HepG2 (cell line): Measurements from ENCODE around the gene DDAH2. TPM values are rescaled to one million over a fixed set of nuclear protein-coding genes. Genes with fewer than 3 reads are reported as not detected.

Experiments used
- ATRX ChIP-seq: sonication (generic); formaldehyde crosslinking; IDR thresholded peaks from 2 replicates; pipeline ENCODE4 v1.4.0; 2020; ENCODE audit warnings: missing genetic modification reagents, borderline replicate concordance
- CENPX ChIP-seq: sonication (generic); formaldehyde crosslinking; IDR thresholded peaks from 2 replicates; pipeline ENCODE4 v1.9.0; 2021; ENCODE audit warnings: mild to moderate bottlenecking, missing genetic modification reagents, moderate library complexity
- CHD4 ChIP-seq: fragments of 200-600 bp; sonication (generic); IDR thresholded peaks from 2 replicates; pipeline ENCODE4 v1.7.0; 2017; ENCODE audit warnings: mild to moderate bottlenecking, low read length, borderline replicate concordance
- MXI1 ChIP-seq: IDR thresholded peaks from 3 replicates; pipeline ENCODE4 v1.6.1; 2012; ENCODE audit warnings: low read depth, low read length, inconsistent platforms, borderline replicate concordance
- NFIC ChIP-seq: IDR thresholded peaks from 2 replicates; pipeline ENCODE4 v1.6.1; 2012; ENCODE audit warnings: mild to moderate bottlenecking, low read length, inconsistent platforms
- NR2F1 ChIP-seq, 2 experiments: fragments of 450-650 bp in 1 of 2; formaldehyde crosslinking in 1 of 2; IDR thresholded peaks; 2 replicates each; pipeline versions ENCODE4 v1.5.0 to v1.6.1; 2016 to 2020; ENCODE audit warnings: mild to moderate bottlenecking in 1 of 2, missing compliant biosample characterization in 1 of 2, missing genetic modification reagents in 1 of 2, moderate library complexity in 1 of 2
- NR3C1 ChIP-seq: sonication (generic); formaldehyde crosslinking; IDR thresholded peaks from 2 replicates; pipeline ENCODE4 v1.4.0; 2020; ENCODE audit warnings: missing genetic modification reagents
- SUZ12 ChIP-seq: fragments of 150-350 bp; IDR thresholded peaks from 2 replicates; pipeline ENCODE4 v1.6.1; 2014; ENCODE audit warnings: low read depth, low read length
- YY1 ChIP-seq: IDR thresholded peaks from 2 replicates; pipeline ENCODE4 v1.6.1; 2011; ENCODE audit warnings: low read length, low read depth, moderate library complexity, mild to moderate bottlenecking; ENCODE audit not compliant: insufficient read depth, insufficient replicate concordance
- ZFP82 ChIP-seq: sonication (generic); formaldehyde crosslinking; IDR thresholded peaks from 2 replicates; pipeline ENCODE4 v1.5.1; 2020; ENCODE audit warnings: mild to moderate bottlenecking, missing genetic modification reagents, borderline replicate concordance
- ZNF484 ChIP-seq: sonication (generic); formaldehyde crosslinking; IDR thresholded peaks from 2 replicates; pipeline ENCODE4 v1.5.1; 2020; ENCODE audit warnings: mild to moderate bottlenecking, low read depth, missing genetic modification reagents, borderline replicate concordance
- ZNF567 ChIP-seq: sonication (generic); formaldehyde crosslinking; IDR thresholded peaks from 2 replicates; pipeline ENCODE4 v1.8.1; 2023; ENCODE audit warnings: mild to moderate bottlenecking, missing genetic modification reagents, borderline replicate concordance
- ZNF737 ChIP-seq: sonication (generic); formaldehyde crosslinking; IDR thresholded peaks from 2 replicates; pipeline ENCODE4 v1.5.0; 2020; ENCODE audit warnings: missing genetic modification reagents, mild to moderate bottlenecking, borderline replicate concordance
- polyA plus RNA-seq, 8 experiments: library from polyadenylated mRNA; depleted of rRNA in 3 of 8; stranded (reverse) in 7 of 8; unstranded in 1 of 8; fragments of >200 nt; fragmentation: Illumina TruSeq in 4 of 8; extraction: Trizol in 4 of 8; gene quantifications; 2 replicates each; pipeline versions ENCODE4 v1.2.1 to v1.2.3, GENCODE V29; 2011 to 2016; ENCODE audit warnings: low read depth in 4 of 8, missing spikeins in 1 of 8, mixed read lengths in 1 of 8; ENCODE audit not compliant: insufficient read depth in 1 of 8
- total RNA-seq, 5 experiments: library from RNA; depleted of rRNA; stranded (reverse); fragments of >200 nt; fragmentation: Illumina TruSeq; extraction: Trizol; gene quantifications; 2 replicates each; pipeline ENCODE4 v1.2.3, GENCODE V29; 2016; ENCODE audit warnings: low read depth in 1 of 5
- TF ChIP-seq, protein P1 (sequence below): sonication (generic); formaldehyde crosslinking; IDR thresholded peaks from 2 replicates; pipeline ENCODE4 v1.5.1; 2020; ENCODE audit warnings: missing genetic modification reagents, mild to moderate bottlenecking, borderline replicate concordance
- TF ChIP-seq, protein P2 (sequence below), 2 experiments: sonication (generic) in 1 of 2; formaldehyde crosslinking in 1 of 2; IDR thresholded peaks; 2 replicates each; pipeline versions ENCODE4 v1.6.1 to v1.9.0; 2014 to 2022; ENCODE audit warnings: antibody characterized with exemption in 1 of 2, borderline replicate concordance in 1 of 2, inconsistent platforms in 1 of 2, low read depth in 1 of 2, missing genetic modification reagents in 1 of 2
- TF ChIP-seq, protein P3 (sequence below): IDR thresholded peaks from 2 replicates; pipeline ENCODE4 v1.6.1; 2016
- TF ChIP-seq, protein P4 (sequence below): sonication (generic); formaldehyde crosslinking; IDR thresholded peaks from 2 replicates; pipeline ENCODE4 v1.9.0; 2022; ENCODE audit warnings: low read depth, missing genetic modification reagents

DDAH2 gene
- total and polyA plus RNA-seq, 2 of the 13 experiments (the other 11 are each of a cell fraction or from before 2014, with no cell fraction given): 16.4 to 21.1 TPM

DNA sequence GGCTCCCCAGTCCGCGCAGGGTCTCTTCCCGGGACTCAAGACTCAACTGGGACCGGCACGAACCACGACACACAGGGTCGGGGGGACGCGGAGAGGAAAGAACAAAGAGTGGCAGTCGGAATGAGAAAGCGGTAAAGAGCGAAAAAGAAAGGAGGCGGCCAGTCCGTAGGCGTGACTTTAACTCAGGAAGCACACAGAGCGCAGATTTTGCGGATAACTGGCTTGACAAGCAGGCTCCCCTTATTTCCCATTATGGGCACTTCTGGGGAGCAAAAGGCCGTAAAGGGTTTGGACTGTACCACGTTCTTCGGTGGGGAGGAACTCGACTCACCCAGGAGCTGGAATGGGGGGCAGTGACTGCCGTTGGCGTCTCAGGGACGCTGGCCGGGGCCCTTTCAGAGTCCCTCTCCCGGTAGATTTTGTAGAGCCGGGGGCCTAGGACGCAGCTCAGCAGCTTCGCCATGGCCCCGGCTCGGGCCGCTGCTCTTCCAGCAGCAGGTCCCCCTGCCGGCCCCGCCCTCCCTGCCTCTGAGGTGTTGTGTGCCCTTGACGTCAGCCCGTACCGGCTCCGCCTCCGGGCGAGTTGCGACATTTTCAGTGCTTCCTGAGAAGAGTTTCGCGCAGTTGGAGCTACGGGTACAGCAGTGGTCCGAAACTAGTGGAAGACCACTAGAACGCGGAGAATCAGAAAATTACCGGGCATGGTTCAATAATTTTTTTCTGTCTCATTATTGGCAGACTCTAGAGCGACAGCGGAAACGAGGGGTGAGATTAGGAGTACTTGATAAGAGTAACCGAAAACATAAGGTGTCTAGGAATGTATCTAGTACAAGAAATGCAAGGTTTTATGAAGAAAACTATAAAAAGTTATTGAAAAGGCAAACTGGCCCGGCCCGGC is 26.0 kb downstream of the DDAH2 start, which contains the start of gene ABHD16A (continued):
- no peak for TF ChIP-seq NR2F1 (CRISPR knock-in tag; IDR thresholded peaks at IDR 0.05)
- TF ChIP-seq, protein P1, sequence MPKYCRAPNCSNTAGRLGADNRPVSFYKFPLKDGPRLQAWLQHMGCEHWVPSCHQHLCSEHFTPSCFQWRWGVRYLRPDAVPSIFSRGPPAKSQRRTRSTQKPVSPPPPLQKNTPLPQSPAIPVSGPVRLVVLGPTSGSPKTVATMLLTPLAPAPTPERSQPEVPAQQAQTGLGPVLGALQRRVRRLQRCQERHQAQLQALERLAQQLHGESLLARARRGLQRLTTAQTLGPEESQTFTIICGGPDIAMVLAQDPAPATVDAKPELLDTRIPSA (CRISPR knock-in tag): peak; percentile 66; the same call in 1 of the 2 replicates
- no peak; the same call in 1 of the 2 replicates for TF ChIP-seq ZNF737 (CRISPR knock-in tag)
- no peak for TF ChIP-seq CENPX (CRISPR knock-in tag)
- TF ChIP-seq CHD4: no peak
- no peak for TF ChIP-seq NR3C1 (CRISPR knock-in tag)
- TF ChIP-seq, protein P2, sequence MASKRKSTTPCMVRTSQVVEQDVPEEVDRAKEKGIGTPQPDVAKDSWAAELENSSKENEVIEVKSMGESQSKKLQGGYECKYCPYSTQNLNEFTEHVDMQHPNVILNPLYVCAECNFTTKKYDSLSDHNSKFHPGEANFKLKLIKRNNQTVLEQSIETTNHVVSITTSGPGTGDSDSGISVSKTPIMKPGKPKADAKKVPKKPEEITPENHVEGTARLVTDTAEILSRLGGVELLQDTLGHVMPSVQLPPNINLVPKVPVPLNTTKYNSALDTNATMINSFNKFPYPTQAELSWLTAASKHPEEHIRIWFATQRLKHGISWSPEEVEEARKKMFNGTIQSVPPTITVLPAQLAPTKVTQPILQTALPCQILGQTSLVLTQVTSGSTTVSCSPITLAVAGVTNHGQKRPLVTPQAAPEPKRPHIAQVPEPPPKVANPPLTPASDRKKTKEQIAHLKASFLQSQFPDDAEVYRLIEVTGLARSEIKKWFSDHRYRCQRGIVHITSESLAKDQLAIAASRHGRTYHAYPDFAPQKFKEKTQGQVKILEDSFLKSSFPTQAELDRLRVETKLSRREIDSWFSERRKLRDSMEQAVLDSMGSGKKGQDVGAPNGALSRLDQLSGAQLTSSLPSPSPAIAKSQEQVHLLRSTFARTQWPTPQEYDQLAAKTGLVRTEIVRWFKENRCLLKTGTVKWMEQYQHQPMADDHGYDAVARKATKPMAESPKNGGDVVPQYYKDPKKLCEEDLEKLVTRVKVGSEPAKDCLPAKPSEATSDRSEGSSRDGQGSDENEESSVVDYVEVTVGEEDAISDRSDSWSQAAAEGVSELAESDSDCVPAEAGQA (IDR thresholded peaks at IDR 0.05; ENCODE audit: low read depth): peak; percentile 85
- TF ChIP-seq, protein P2 (CRISPR knock-in tag; IDR thresholded peaks at IDR 0.05; ENCODE audit: borderline replicate concordance): no peak
- TF ChIP-seq ZFP82 (CRISPR knock-in tag): no peak; the same call in 1 of the 2 replicates
- no peak for TF ChIP-seq SUZ12
- TF ChIP-seq NFIC: no peak; the same call in 1 of the 2 replicates
- TF ChIP-seq YY1: peak; percentile 72
- TF ChIP-seq MXI1: peak; percentile 90; the same call in 1 of the 3 replicates
- TF ChIP-seq, protein P3, sequence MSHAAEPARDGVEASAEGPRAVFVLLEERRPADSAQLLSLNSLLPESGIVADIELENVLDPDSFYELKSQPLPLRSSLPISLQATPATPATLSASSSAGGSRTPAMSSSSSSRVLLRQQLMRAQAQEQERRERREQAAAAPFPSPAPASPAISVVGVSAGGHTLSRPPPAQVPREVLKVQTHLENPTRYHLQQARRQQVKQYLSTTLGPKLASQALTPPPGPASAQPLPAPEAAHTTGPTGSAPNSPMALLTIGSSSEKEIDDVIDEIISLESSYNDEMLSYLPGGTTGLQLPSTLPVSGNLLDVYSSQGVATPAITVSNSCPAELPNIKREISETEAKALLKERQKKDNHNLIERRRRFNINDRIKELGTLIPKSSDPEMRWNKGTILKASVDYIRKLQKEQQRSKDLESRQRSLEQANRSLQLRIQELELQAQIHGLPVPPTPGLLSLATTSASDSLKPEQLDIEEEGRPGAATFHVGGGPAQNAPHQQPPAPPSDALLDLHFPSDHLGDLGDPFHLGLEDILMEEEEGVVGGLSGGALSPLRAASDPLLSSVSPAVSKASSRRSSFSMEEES: peak; percentile 31; the same call in 1 of the 2 replicates
- no peak; the same call in 1 of the 2 replicates for TF ChIP-seq ZNF484
- no peak for TF ChIP-seq ATRX (CRISPR knock-in tag)
- TF ChIP-seq ZNF567 (CRISPR knock-in tag): no peak
- TF ChIP-seq, protein P4, sequence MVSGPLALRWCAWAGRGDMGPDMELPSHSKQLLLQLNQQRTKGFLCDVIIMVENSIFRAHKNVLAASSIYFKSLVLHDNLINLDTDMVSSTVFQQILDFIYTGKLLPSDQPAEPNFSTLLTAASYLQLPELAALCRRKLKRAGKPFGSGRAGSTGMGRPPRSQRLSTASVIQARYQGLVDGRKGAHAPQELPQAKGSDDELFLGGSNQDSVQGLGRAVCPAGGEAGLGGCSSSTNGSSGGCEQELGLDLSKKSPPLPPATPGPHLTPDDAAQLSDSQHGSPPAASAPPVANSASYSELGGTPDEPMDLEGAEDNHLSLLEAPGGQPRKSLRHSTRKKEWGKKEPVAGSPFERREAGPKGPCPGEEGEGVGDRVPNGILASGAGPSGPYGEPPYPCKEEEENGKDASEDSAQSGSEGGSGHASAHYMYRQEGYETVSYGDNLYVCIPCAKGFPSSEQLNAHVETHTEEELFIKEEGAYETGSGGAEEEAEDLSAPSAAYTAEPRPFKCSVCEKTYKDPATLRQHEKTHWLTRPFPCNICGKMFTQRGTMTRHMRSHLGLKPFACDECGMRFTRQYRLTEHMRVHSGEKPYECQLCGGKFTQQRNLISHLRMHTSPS (CRISPR knock-in tag): no peak
